Progenitor cell of endocrine pancreas (in vitro differentiated cells): ENCODE results near the gene RAB29. TPM values are rescaled to one million over a fixed set of nuclear protein-coding genes. Genes with fewer than 3 reads are reported as not detected.
A peak's percentile ranks its signal among the peaks of the same experiment; 100 is the strongest.

ENCODE experiments used
- DNase-seq: peaks from one replicate; pipeline ENCODE4 v3.0.0; 2021; ENCODE audit warnings: low spot score; ENCODE audit not compliant: unreplicated experiment
- H3K27ac Mint-ChIP-seq: 2 replicates; pipeline ENCODE4 v1.8.0; 2021; ENCODE audit warnings: mild to moderate bottlenecking, moderate library complexity, mixed read lengths
- H3K27me3 Mint-ChIP-seq: 2 replicates; pipeline ENCODE4 v1.8.0; 2021; ENCODE audit warnings: mixed read lengths
- H3K36me3 Mint-ChIP-seq: 2 replicates; pipeline ENCODE4 v1.8.0; 2022; ENCODE audit warnings: mixed read lengths; ENCODE audit not compliant: insufficient read depth
- H3K4me1 Mint-ChIP-seq: 2 replicates; pipeline ENCODE4 v1.8.0; 2021; ENCODE audit warnings: low read depth, mixed read lengths
- H3K4me3 Mint-ChIP-seq: 2 replicates; pipeline ENCODE4 v1.8.0; 2021; ENCODE audit warnings: low read depth, mild to moderate bottlenecking, moderate library complexity, mixed read lengths
- H3K9me3 Mint-ChIP-seq: 2 replicates; pipeline ENCODE4 v1.8.0; 2021; ENCODE audit warnings: low read depth, mixed read lengths
- total RNA-seq: library from RNA; stranded (reverse); gene quantifications from 2 replicates; pipeline ENCODE4 v1.2.1, GENCODE V29; 2021
- TF ChIP-seq, protein P1 (sequence below): fragments of 200-600 bp; sonication (generic); IDR thresholded peaks from one replicate; pipeline ENCODE4 v1.5.0; 2021; ENCODE audit warnings: antibody characterized with exemption, mild to moderate bottlenecking; ENCODE audit not compliant: unreplicated experiment

The RAB29 gene
- total RNA-seq, 1 donor from 2014 or later: 7.5 TPM

DNA sequence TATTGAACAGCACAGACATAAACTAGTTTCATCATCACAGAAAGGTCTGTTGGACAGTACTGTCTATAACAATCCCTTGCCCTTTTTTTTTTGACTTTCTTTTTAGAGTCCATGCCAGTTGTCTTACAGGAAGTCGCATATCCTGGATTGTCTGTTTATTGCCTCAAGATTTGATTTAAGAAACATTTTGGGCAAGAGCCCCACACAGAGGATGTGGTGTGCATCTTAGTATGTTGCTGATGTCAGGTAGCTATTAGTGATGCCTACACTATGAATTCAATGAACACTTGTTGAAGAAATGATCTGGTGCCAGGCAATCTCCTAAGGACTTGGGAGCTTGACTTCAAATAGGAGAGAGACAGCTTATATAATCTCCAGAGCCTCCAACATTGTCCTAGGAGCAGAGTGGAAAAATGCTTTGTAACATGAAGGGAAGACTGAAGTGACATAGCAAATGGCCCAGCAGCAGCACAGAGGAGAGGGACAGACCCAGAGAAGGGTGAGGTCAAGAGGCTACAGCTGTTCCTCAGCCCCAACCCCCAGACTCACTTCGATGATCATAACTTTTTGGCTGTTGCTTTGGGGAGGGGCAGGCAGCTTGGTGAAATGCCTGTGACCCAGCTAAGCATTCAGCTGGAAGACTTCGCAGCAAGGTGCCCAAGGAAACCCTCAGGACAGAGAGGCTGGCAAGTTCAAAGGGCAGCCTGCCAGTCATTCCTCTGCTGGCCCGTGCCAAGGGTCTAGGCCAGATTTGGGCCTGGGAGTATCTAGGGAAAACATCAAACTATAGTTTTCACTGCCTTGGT is 7.5 kb upstream of the RAB29 start:
- Mint-ChIP-seq H3K27ac (no peak overlapping the region), H3K4me3 (no peak overlapping the region), H3K27me3 (no peaks in the 10 kb centered on the region), H3K4me1 (no peaks in the 10 kb centered on the region), H3K36me3 (no peaks in the 10 kb centered on the region), H3K9me3 (no peaks in the 10 kb centered on the region)
- no peak for DNase-seq
- TF ChIP-seq, protein P1, sequence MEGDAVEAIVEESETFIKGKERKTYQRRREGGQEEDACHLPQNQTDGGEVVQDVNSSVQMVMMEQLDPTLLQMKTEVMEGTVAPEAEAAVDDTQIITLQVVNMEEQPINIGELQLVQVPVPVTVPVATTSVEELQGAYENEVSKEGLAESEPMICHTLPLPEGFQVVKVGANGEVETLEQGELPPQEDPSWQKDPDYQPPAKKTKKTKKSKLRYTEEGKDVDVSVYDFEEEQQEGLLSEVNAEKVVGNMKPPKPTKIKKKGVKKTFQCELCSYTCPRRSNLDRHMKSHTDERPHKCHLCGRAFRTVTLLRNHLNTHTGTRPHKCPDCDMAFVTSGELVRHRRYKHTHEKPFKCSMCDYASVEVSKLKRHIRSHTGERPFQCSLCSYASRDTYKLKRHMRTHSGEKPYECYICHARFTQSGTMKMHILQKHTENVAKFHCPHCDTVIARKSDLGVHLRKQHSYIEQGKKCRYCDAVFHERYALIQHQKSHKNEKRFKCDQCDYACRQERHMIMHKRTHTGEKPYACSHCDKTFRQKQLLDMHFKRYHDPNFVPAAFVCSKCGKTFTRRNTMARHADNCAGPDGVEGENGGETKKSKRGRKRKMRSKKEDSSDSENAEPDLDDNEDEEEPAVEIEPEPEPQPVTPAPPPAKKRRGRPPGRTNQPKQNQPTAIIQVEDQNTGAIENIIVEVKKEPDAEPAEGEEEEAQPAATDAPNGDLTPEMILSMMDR: no peak

DNA sequence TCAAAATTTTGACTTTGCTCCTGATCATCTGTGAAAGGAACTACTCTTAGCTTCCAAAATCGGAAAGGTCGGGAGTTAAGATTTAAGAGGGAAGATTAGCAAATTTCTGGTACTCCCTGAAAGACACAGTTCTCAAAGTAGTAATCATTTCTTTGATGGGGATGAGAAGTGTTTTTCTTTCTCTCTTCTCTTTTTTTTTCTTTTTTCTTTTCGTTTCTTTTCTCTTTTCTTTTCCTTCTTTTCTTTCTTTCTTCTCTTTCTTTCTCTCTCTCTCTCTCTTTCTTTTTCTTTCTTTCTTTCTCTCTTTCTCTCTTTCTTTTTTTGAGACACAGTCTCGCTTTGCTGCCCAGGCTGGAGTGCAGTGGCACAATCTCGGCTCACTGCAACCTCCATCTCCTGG is 5.1 kb upstream of the RAB29 start:
- no peak for DNase-seq
- no peaks in the 10 kb centered on the region for H3K36me3 Mint-ChIP-seq

DNA sequence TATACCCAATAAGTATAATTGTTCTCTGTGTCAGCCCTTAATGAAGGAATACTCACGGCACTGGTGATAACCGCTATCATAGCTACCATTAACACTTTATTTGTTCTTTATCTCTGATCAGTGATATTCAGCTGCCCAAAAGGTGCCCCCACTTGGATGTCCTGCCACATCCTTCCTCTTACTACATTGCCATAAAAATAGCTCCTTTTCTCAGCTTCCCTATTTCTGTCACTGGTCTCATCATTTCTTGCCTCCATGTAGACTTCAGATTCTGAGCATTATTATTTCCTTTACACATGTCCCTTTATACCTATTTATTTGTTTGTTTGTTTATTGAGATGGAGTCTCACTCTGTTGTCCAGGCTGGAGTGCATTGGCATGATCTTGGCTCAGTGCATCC is 2.7 kb upstream of the RAB29 start:
- Mint-ChIP-seq H3K27ac (no peak overlapping the region), H3K4me1 (peaks cover 6% of the 10 kb centered on the region)

More for the DNA sequence above, 5.1 kb upstream of the RAB29 start:
- Mint-ChIP-seq H3K4me1 (peaks cover 2% of the 10 kb centered on the region), H3K9me3 (no peaks in the 10 kb centered on the region), H3K27me3 (peaks cover 12% of the 10 kb centered on the region), H3K4me3 (no peak overlapping the region), H3K27ac (no peak overlapping the region)
- TF ChIP-seq, protein P1: no peak

DNA sequence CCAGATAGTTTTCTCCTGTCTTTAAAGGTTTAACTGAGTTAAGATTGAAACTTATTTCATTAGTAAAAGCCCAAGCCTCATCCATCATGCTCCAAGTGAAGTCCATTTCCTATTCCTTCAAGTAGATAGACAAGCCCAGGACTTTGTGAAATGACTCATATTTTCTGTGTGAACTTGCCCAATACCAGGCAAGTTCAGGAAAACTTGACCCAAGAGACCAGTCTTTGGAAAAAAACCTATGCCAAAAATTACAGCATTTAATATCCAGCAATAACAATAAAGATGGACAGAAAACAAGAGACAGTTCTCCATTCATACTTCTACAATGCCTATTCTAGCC is 405 bp upstream of the RAB29 start:
- TF ChIP-seq, protein P1: no peak
- Mint-ChIP-seq H3K36me3 (no peaks in the 10 kb centered on the region), H3K4me3 (peak overlapping the region; percentile 82), H3K4me1 (peaks cover 7% of the 10 kb centered on the region), H3K27ac (peak overlapping the region; percentile 31), H3K9me3 (no peaks in the 10 kb centered on the region), H3K27me3 (peaks cover 37% of the 10 kb centered on the region)
- DNase-seq: no peak

More for the DNA sequence above, 2.7 kb upstream of the RAB29 start:
- no peaks in the 10 kb centered on the region for H3K36me3 Mint-ChIP-seq
- no peak overlapping the region for H3K4me3 Mint-ChIP-seq
- H3K27me3 Mint-ChIP-seq: peaks cover 30% of the 10 kb centered on the region
- H3K9me3 Mint-ChIP-seq: no peaks in the 10 kb centered on the region
- DNase-seq: no peak
- TF ChIP-seq, protein P1: no peak

DNA sequence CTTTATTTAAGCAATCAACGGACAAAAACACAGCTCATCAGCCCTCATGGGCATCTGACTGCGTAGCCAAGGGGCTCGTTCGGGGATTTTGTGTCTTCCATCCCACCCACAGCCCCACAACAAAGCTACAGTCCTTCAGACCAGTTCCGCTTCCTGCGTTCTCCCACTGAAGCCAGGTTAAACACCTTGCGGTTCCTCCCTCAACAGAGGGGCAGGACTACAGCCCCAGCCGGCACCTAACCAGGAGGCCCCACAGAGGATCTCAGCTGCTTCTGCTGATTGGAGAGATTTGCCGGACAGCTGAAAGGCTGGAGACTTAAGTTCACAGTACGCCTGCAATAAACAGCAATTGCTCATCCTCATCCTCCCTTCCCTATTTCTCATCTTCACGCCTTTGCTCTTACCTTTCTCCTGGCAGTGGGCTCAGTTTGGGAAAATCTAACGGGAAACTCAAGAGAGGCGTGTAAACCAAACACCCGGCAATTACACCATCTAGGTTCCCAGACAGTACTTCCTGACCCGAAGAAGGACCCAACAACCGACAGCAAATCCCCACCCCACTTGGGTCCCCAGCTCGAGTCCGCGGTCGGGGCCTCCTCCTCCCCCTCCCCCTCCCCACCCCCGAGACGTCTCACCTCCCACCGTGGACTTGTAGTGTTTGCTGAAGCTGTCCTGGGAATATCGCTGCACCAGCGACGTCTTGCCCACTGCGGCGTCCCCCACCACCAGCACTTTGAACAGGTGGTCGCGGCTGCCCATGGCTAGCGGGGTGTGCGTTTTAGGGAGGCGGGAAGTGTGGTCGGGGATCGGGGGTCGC is 876 bp downstream of the RAB29 start:
- no peak for DNase-seq
- Mint-ChIP-seq H3K4me1 (peaks cover 10% of the 10 kb centered on the region), H3K27ac (no peak overlapping the region), H3K36me3 (no peaks in the 10 kb centered on the region), H3K4me3 (peak overlapping the region; percentile 82), H3K27me3 (peaks cover 37% of the 10 kb centered on the region), H3K9me3 (no peaks in the 10 kb centered on the region)
- TF ChIP-seq, protein P1: no peak
